ENCODE data around the gene TACC2.

- TF ChIP-seq CTCF (IDR thresholded peaks at IDR 0.05; ENCODE audit: insufficient read depth, low read depth, low read length) (no peak), EZH2 (IDR thresholded peaks at IDR 0.05; ENCODE audit: insufficient read depth, low read length) (no peak)
These were observed 212.4 kb downstream of the TACC2 start for GRCh38 chr10:122201401-122201800.

Measured in astrocyte (in vitro differentiated cells and primary cell).